GM08714 (cell line): ENCODE results near the gene DAB1.

Experiments used
- H3K4me3 ChIP-seq: fragments of 200-500 bp; sonication (Bioruptor generic); 2 replicates; pipeline ENCODE4 v1.5.1; 2014; ENCODE audit warnings: mild to moderate bottlenecking, low read length, inconsistent platforms
- ZNF274 ChIP-seq: IDR thresholded peaks from 2 replicates; pipeline ENCODE4 v1.6.1; 2012; ENCODE audit warnings: mild to moderate bottlenecking, low read depth, low read length

The DAB1 gene

GRCh38 chr1:57026624-57027354, 397.1 kb downstream of the DAB1 start:
- H3K4me3 ChIP-seq, result no peak overlapping the region
- no peak for TF ChIP-seq ZNF274

- no peak for TF ChIP-seq ZNF274
- no peak overlapping the region for H3K4me3 ChIP-seq
These were observed 399.0 kb downstream of the DAB1 start for GRCh38 chr1:57024855-57025254.

GRCh38 chr1:57024428-57024827, 399.4 kb downstream of the DAB1 start:
- no peak overlapping the region for H3K4me3 ChIP-seq
- no peak for TF ChIP-seq ZNF274

- no peak for TF ChIP-seq ZNF274
- no peak overlapping the region for H3K4me3 ChIP-seq
These were observed 403.6 kb downstream of the DAB1 start for GRCh38 chr1:57020216-57020615.

- TF ChIP-seq ZNF274, result no peak
- no peak overlapping the region for H3K4me3 ChIP-seq
These were observed 404.5 kb downstream of the DAB1 start for GRCh38 chr1:57019236-57019839.

GRCh38 chr1:57018119-57018518, 405.7 kb downstream of the DAB1 start:
- TF ChIP-seq ZNF274, result no peak
- H3K4me3 ChIP-seq, result no peak overlapping the region

GRCh38 chr1:57017717-57018116, 406.1 kb downstream of the DAB1 start:
- no peak for TF ChIP-seq ZNF274
- no peak overlapping the region for H3K4me3 ChIP-seq

- no peak overlapping the region for H3K4me3 ChIP-seq
- no peak for TF ChIP-seq ZNF274
These were observed 406.7 kb downstream of the DAB1 start for GRCh38 chr1:57017200-57017599.

GRCh38 chr1:57015071-57015470, 408.8 kb downstream of the DAB1 start:
- no peak for TF ChIP-seq ZNF274
- no peak overlapping the region for H3K4me3 ChIP-seq

GRCh38 chr1:57013522-57013921, 410.3 kb downstream of the DAB1 start:
- no peak for TF ChIP-seq ZNF274
- H3K4me3 ChIP-seq, result no peak overlapping the region

- H3K4me3 ChIP-seq, result no peak overlapping the region
- no peak for TF ChIP-seq ZNF274
These were observed 411.5 kb downstream of the DAB1 start for GRCh38 chr1:57012315-57012714.

GRCh38 chr1:57010511-57010910, 413.3 kb downstream of the DAB1 start:
- no peak overlapping the region for H3K4me3 ChIP-seq
- no peak for TF ChIP-seq ZNF274

GRCh38 chr1:57007948-57008347, 415.9 kb downstream of the DAB1 start:
- no peak overlapping the region for H3K4me3 ChIP-seq
- TF ChIP-seq ZNF274, result no peak

GRCh38 chr1:57007472-57007871, 416.4 kb downstream of the DAB1 start:
- no peak overlapping the region for H3K4me3 ChIP-seq
- no peak for TF ChIP-seq ZNF274

- TF ChIP-seq ZNF274, result no peak
- no peak overlapping the region for H3K4me3 ChIP-seq
These were observed 420.3 kb downstream of the DAB1 start for GRCh38 chr1:57003398-57004139.
